Neutrophil (primary cell): ENCODE data around the gene GTF3C4.

Source experiments
- H3K27ac ChIP-seq: fragments of 200-600 bp; sonication (generic); 2 replicates; pipeline ENCODE4 v1.5.1; 2016; ENCODE audit warnings: mild to moderate bottlenecking, moderate library complexity
- H3K27me3 ChIP-seq: fragments of 200-600 bp; sonication (generic); 2 replicates; pipeline ENCODE4 v1.6.0; 2016; ENCODE audit warnings: mild to moderate bottlenecking
- H3K36me3 ChIP-seq: fragments of 200-600 bp; sonication (generic); 2 replicates; pipeline ENCODE4 v1.5.1; 2017
- H3K4me1 ChIP-seq, 2 experiments: fragments of 200-600 bp in 1 of 2; sonication (generic) in 1 of 2; 1 replicate in 1 of 2; 2 replicates in 1 of 2; pipeline versions ENCODE4 v1.5.1 to v1.6.1; 2013 to 2016; ENCODE audit warnings: low read depth in 1 of 2, low read length in 1 of 2, mild to moderate bottlenecking in 1 of 2, moderate library complexity in 1 of 2; ENCODE audit not compliant: control insufficient read depth in 1 of 2, insufficient read depth in 1 of 2
- H3K4me3 ChIP-seq, 2 experiments: fragments of 200-600 bp in 1 of 2; sonication (generic) in 1 of 2; 1 replicate in 1 of 2; 2 replicates in 1 of 2; pipeline ENCODE4 v1.5.1; 2013 to 2016; ENCODE audit warnings: low read depth in 1 of 2, low read length in 1 of 2, mild to moderate bottlenecking in 1 of 2, moderate library complexity in 1 of 2
- H3K9me3 ChIP-seq: fragments of 200-600 bp; sonication (generic); 2 replicates; pipeline ENCODE4 v1.5.1; 2016
- TF ChIP-seq, protein P1 (sequence below): fragments of 200-600 bp; sonication (generic); IDR thresholded peaks from 2 replicates; pipeline ENCODE4 v1.5.1; 2016; ENCODE audit warnings: antibody characterized with exemption

Gene GTF3C4, protein sequence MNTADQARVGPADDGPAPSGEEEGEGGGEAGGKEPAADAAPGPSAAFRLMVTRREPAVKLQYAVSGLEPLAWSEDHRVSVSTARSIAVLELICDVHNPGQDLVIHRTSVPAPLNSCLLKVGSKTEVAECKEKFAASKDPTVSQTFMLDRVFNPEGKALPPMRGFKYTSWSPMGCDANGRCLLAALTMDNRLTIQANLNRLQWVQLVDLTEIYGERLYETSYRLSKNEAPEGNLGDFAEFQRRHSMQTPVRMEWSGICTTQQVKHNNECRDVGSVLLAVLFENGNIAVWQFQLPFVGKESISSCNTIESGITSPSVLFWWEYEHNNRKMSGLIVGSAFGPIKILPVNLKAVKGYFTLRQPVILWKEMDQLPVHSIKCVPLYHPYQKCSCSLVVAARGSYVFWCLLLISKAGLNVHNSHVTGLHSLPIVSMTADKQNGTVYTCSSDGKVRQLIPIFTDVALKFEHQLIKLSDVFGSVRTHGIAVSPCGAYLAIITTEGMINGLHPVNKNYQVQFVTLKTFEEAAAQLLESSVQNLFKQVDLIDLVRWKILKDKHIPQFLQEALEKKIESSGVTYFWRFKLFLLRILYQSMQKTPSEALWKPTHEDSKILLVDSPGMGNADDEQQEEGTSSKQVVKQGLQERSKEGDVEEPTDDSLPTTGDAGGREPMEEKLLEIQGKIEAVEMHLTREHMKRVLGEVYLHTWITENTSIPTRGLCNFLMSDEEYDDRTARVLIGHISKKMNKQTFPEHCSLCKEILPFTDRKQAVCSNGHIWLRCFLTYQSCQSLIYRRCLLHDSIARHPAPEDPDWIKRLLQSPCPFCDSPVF

DNA sequence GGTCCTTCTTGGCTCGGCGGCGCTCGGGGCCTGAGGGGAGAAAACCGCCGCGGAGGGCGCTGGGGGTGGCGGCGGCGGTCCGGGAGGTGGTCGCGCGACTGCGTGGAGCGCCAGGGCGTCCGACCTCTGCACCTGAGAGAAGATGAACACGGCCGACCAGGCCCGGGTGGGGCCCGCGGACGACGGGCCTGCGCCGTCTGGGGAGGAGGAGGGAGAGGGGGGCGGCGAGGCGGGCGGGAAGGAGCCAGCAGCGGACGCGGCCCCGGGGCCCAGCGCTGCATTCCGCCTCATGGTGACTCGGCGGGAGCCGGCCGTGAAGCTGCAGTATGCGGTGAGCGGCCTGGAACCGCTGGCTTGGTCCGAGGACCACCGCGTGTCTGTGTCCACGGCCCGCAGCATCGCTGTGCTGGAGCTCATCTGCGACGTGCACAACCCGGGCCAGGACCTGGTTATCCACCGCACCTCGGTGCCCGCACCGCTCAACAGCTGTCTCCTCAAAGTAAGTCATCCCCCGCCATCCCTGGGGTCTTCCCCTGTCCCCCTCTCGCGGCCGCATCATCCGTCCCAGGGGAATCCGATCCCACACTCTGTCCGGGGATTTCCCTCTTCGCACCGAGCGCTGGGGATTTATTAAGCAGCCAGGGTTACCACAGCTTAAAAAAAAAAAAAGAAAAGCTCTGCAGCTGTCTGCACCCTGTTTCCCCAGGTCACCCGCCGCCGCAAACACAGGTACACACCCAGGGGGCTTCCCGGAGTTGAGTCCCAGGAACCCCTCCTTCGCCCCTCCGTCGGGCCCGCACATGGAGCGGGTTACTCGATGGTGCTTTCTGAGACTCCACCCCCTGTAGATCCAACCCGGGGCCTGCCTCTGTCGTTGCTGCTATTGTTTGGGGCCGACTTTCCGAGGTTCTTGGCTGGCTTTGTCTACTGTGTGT, at the start of gene GTF3C4:
GTF3C4 (plus strand) TSS at position 8 of the 935 bp plus-strand sequence; CDS start at position 143, 135 bp downstream.
- H3K9me3 ChIP-seq, result no peaks in the 10 kb centered on the region
- H3K36me3 ChIP-seq, result no peaks in the 10 kb centered on the region
- H3K4me3 ChIP-seq, result peak within 1 kb of the TSS; percentile 81 to 100
- H3K27ac ChIP-seq, result peak within 1 kb of the TSS; percentile 81
- TF ChIP-seq, protein P1, sequence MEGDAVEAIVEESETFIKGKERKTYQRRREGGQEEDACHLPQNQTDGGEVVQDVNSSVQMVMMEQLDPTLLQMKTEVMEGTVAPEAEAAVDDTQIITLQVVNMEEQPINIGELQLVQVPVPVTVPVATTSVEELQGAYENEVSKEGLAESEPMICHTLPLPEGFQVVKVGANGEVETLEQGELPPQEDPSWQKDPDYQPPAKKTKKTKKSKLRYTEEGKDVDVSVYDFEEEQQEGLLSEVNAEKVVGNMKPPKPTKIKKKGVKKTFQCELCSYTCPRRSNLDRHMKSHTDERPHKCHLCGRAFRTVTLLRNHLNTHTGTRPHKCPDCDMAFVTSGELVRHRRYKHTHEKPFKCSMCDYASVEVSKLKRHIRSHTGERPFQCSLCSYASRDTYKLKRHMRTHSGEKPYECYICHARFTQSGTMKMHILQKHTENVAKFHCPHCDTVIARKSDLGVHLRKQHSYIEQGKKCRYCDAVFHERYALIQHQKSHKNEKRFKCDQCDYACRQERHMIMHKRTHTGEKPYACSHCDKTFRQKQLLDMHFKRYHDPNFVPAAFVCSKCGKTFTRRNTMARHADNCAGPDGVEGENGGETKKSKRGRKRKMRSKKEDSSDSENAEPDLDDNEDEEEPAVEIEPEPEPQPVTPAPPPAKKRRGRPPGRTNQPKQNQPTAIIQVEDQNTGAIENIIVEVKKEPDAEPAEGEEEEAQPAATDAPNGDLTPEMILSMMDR, result no peak
- H3K4me1 ChIP-seq, result peaks cover 13 to 14% of the 10 kb centered on the region in 2 experiments
- peaks cover 6% of the 10 kb centered on the region for H3K27me3 ChIP-seq

DNA sequence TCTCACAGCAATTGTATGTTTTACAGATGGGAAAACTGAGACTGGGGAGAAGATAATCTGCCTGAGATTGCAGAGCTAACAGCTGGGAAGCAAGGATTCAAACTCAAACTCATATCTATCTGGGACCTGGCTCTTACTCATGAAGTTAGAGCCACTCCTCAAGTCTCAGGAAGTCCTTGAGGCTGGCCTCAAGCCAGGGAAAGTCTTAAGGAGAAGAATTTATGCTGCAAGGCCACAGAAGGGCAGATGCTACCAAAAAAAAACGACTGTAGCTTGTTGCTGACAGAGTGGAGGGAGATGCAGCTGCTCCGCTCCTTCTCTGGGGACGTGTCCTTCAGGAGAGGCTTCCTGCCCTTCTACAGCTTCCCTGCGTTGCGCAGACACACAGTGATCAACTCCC, 48.1 kb upstream of the GTF3C4 start:
- Histone ChIP-seq H3K27me3 (no peaks in the 10 kb centered on the region), H3K4me1 (no peaks in the 10 kb centered on the region), H3K36me3 (no peaks in the 10 kb centered on the region), H3K4me3 (no peak overlapping the region), H3K27ac (no peak overlapping the region), H3K9me3 (no peaks in the 10 kb centered on the region)
- TF ChIP-seq, protein P1, result no peak

DNA sequence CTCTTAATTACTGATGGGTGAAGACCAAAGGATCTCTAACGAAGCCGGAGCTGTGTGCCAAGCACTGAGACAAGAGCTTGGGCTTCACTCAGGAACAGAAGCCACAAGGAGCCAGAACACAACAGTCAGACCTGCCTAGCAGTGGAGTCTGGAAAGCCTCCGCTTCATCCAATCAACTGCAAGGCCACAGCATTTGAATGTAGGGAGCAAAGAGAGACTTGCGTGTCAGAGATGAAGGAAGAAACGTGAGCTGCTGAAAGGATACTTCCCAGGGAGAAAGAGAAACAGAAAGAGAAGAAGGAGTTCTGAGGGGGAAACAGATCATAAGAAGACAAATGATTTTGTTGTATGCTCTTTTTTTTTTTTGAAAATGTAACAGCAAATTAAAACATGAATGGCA, 44.0 kb upstream of the GTF3C4 start:
- TF ChIP-seq, protein P1, result no peak
- Histone ChIP-seq H3K9me3 (no peaks in the 10 kb centered on the region), H3K4me3 (no peak overlapping the region), H3K36me3 (no peaks in the 10 kb centered on the region), H3K4me1 (no peaks in the 10 kb centered on the region), H3K27ac (no peak overlapping the region), H3K27me3 (no peaks in the 10 kb centered on the region)

DNA sequence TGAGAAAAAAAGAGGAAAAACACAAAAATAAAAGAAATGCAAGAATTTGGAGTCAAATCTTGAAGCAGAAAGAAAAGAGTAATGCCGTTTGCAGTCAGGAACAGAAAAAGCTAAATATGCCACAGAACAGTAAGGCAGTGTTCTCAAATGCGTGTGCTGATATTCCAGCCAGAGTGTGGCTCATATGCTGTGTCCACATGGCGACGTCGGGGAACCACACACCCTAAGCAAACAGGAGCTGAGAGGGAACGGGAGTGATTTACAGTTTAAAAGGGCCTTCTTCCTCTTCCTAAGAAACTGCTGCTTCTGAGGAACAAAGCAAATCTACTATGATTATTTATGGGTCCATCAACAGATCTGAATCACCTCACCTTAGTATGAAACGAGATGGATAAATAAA, 43.2 kb upstream of the GTF3C4 start:
- Histone ChIP-seq H3K27me3 (no peaks in the 10 kb centered on the region), H3K27ac (no peak overlapping the region), H3K36me3 (no peaks in the 10 kb centered on the region), H3K4me3 (no peak overlapping the region), H3K9me3 (no peaks in the 10 kb centered on the region), H3K4me1 (no peaks in the 10 kb centered on the region)
- TF ChIP-seq, protein P1, result no peak

DNA sequence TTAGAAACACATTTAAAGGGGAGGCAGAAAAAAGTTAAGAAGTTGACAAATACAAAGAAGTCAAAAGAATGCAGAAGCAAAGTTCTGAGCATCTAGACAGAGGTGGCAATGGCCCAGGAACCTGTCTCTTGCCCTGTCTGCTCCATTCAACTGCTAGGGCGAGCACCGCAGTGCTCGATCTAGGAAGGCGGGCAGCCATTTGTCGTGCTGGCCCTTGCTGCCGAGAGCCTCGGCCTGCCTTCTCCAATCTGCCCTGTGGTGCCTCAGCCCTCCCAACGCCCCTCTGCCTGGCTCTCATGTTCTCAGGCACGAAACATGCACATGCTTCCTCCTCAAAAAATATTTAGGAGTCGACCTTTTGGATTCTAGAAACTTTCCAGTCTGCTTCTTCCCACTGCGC, 42.7 kb upstream of the GTF3C4 start:
- Histone ChIP-seq H3K27me3 (no peaks in the 10 kb centered on the region), H3K9me3 (no peaks in the 10 kb centered on the region), H3K27ac (no peak overlapping the region), H3K4me3 (no peak overlapping the region), H3K4me1 (no peaks in the 10 kb centered on the region), H3K36me3 (no peaks in the 10 kb centered on the region)
- TF ChIP-seq, protein P1, result no peak
